ENCODE results near the gene TRMT10C. TPM values are rescaled to one million over a fixed set of nuclear protein-coding genes. Genes with fewer than 3 reads are reported as not detected.

TRMT10C gene
- total and polyA plus RNA-seq, 9 of the 15 experiments (the other 6 are each of a cell fraction or from before 2014, with no cell fraction given) = 48.6 to 106 (median 63.9) TPM

DNA sequence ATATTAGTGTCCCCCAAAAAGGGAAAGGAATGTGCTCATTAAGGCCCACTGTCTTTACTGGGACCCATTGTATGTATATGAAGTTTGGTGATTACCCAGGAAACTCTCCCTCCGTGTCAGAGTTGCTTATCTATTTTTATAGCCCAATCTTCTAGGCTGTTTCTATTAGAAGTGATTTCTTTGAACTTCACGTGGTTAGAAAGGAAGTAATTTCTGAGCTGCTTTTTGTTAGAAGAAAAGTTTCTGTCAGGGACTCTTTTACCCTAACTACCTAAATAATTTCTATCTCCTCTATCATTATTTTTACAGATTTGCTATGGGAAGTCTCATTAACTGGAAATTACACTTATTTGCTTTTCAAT lies 31.0 kb upstream of the TRMT10C start (continued):
- TF ChIP-seq FOS (IDR thresholded peaks at IDR 0.05; ENCODE audit: extremely low read depth, insufficient read length) (no peak), LEF1 (IDR thresholded peaks at IDR 0.05) (peak; percentile 10; the same call in 1 of the 2 replicates)

DNA sequence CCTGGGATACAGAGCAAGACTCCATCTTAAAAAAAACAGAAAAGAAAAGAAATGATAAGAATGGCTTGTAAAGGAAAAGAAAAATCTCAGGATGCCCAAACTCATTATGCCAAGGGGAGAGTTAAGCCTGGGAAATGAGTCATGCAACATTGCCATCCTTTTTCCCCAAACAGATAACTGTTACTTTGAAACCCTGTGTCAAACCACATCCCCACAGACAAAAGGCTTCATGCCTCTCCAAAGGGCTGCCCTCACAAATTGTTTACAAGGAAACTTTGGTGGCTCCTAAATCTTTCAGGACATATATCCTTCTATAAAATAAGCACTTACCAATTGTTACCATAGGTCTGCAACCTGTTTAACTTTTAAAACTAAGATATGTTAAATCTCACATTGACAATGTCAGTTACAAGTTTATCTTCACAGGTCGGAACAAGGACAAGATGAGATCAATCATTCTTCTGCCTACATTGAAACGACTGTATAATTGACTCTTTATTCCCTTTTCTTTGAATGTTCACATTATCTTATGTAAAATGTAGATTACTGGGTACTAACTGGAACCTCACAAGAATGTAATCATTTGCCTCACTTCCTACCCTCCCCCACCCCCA lies 30.1 kb upstream of the TRMT10C start:
- peak in 1 of 4 experiments; percentile 38 for DNase-seq (ENCODE audit: extremely low read depth in 1 of 4, low spot score in 3 of 4)
- BruUV-seq (replicated peaks) = no TSS peak
- Histone ChIP-seq H3K27ac (ENCODE audit: extremely low read depth, low read depth, low read length) (peak overlapping the region; percentile 83), H3K27me3 (ENCODE audit: control insufficient read depth in 2 of 2, insufficient read depth in 2 of 2, low read length in 2 of 2) (no peaks in the 10 kb centered on the region), H3K9me1 (ENCODE audit: control insufficient read depth, insufficient read depth, low read length) (no peaks in the 10 kb centered on the region), H3K4me3 (no peak overlapping the region), H3K9me3 (replicated peaks; ENCODE audit: control insufficient read depth, insufficient read depth, low read depth, low read length) (0 out of 2 replicates have a peak, but pooled peaks cover 2% of the 10 kb centered on the region), H2AFZ (ENCODE audit: low read depth, low read length) (no peak overlapping the region), H4K20me1 (replicated peaks; ENCODE audit: control insufficient read depth, insufficient read depth, low read length) (no peaks in the 10 kb centered on the region), H3K36me3 (ENCODE audit: control insufficient read depth, insufficient read depth, low read length) (no peaks in the 10 kb centered on the region), H3K9ac (ENCODE audit: insufficient read depth in 1 of 2, low read depth in 2 of 2, low read length in 2 of 2) (no peak overlapping the region), H3K4me2 (ENCODE audit: insufficient read depth, low read length) (no peak overlapping the region; the same call in 1 of the 2 replicates), H3K4me1 (replicated peaks in 1 of 2; ENCODE audit: control insufficient read depth in 2 of 2, insufficient read depth in 2 of 2, low read length in 2 of 2) (peaks cover 10 to 57% of the 10 kb centered on the region in 2 experiments), H3K79me2 (ENCODE audit: control insufficient read depth, insufficient read depth, low read length) (no peaks in the 10 kb centered on the region)
- in situ Hi-C loops (cut with MboI) = no loop called here
- CTCF ChIA-PET (ENCODE audit: low intra/inter-chr PET ratio) = no interaction called here
- POLR2A ChIA-PET = no interaction called here
- no peak; the same call in 2 of the 3 replicates for ATAC-seq
- WGBS (ENCODE audit: insufficient coverage, low coverage, missing lambda C conversion rate) = 0% methylated on average over 2 of the region's 2 CpGs
- intact Hi-C loops (cut with micrococcal nuclease) = loop anchor here (2.0 kb wide), 1 partner anchor 19 kb away; the partner anchor contains the start of gene SENP7
- peak; percentile 11 for FAIRE-seq
- TF ChIP-seq NCOR1 (IDR thresholded peaks at IDR 0.05) (peak; percentile 8; the same call in 1 of the 2 replicates), RBM22 (IDR thresholded peaks at IDR 0.05; ENCODE audit: low read depth, low read length, poor library complexity, severe bottlenecking) (no peak), PTRF (tag; IDR thresholded peaks at IDR 0.05) (no peak), CBFA2T3 (IDR thresholded peaks at IDR 0.05) (peak; percentile 54; the same call in 1 of the 2 replicates), ZC3H11A (IDR thresholded peaks at IDR 0.05; ENCODE audit: low read depth, low read length) (no peak), RAD51 (IDR thresholded peaks at IDR 0.05; ENCODE audit: borderline replicate concordance, low read depth) (no peak), NONO (IDR thresholded peaks at IDR 0.05; ENCODE audit: low read depth in 2 of 2, low read length in 1 of 2) (no peak), ZNF57 (CRISPR knock-in tag; IDR thresholded peaks at IDR 0.05) (no peak), FOSL1 (tag; conservative IDR thresholded peaks at IDR 0.05) (peak; percentile 46; the same call in 1 of the 2 replicates), GATAD2A (IDR thresholded peaks at IDR 0.05) (peak; percentile 35; the same call in 1 of the 2 replicates), SMARCA4 (IDR thresholded peaks at IDR 0.05) (peak; percentile 41; the same call in 1 of the 2 replicates), KDM1A (IDR thresholded peaks at IDR 0.05) (peak in 1 of 2 experiments; percentile 30; a peak in 1 of 4 replicates), MBD2 (IDR thresholded peaks at IDR 0.05; ENCODE audit: borderline replicate concordance, low read depth) (no peak), TCFL5 (CRISPR knock-in tag; conservative IDR thresholded peaks at IDR 0.05) (no peak), ARID1B (IDR thresholded peaks at IDR 0.05) (peak; percentile 49)
- TF ChIP-seq, protein P1, sequence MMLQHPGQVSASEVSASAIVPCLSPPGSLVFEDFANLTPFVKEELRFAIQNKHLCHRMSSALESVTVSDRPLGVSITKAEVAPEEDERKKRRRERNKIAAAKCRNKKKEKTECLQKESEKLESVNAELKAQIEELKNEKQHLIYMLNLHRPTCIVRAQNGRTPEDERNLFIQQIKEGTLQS (IDR thresholded peaks at IDR 0.05) = peak; percentile 47; the same call in 1 of the 2 replicates
- TF ChIP-seq, protein P1 (CRISPR knock-in tag; conservative IDR thresholded peaks at IDR 0.05) = no peak
- TF ChIP-seq, protein P2, sequence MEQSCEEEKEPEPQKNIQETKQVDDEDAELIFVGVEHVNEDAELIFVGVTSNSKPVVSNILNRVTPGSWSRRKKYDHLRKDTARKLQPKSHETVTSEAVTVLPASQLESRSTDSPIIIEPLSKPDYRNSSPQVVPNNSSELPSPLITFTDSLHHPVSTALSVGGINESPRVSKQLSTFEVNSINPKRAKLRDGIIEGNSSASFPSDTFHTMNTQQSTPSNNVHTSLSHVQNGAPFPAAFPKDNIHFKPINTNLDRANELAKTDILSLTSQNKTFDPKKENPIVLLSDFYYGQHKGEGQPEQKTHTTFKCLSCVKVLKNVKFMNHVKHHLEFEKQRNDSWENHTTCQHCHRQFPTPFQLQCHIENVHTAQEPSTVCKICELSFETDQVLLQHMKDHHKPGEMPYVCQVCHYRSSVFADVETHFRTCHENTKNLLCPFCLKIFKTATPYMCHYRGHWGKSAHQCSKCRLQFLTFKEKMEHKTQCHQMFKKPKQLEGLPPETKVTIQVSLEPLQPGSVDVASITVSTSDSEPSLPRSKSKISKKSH (CRISPR knock-in tag; IDR thresholded peaks at IDR 0.05) = no peak
- TF ChIP-seq, protein P3, sequence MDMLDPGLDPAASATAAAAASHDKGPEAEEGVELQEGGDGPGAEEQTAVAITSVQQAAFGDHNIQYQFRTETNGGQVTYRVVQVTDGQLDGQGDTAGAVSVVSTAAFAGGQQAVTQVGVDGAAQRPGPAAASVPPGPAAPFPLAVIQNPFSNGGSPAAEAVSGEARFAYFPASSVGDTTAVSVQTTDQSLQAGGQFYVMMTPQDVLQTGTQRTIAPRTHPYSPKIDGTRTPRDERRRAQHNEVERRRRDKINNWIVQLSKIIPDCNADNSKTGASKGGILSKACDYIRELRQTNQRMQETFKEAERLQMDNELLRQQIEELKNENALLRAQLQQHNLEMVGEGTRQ (CRISPR knock-in tag; IDR thresholded peaks at IDR 0.05) = no peak
